GM12878 (cell line): ENCODE measurements around the gene POU6F2.

Experiments
- CBX3 ChIP-seq: fragments of 200-600 bp; sonication (generic); IDR thresholded peaks from 2 replicates; pipeline ENCODE4 v1.6.1; 2016; ENCODE audit warnings: low read depth, borderline replicate concordance
- ESRRA ChIP-seq: IDR thresholded peaks from 2 replicates; pipeline ENCODE4 v1.6.1; 2012; ENCODE audit warnings: mild to moderate bottlenecking, low read length, improper control_type of control experiment
- EZH2 ChIP-seq: IDR thresholded peaks from 2 replicates; pipeline ENCODE4 v1.6.1; 2012; ENCODE audit warnings: low read depth, mild to moderate bottlenecking, control low read depth, inconsistent platforms, low read length, borderline replicate concordance; ENCODE audit not compliant: control insufficient read depth
- POLR2A ChIP-seq: IDR thresholded peaks from 2 replicates; pipeline ENCODE4 v1.6.1; 2011; ENCODE audit warnings: low read depth, mild to moderate bottlenecking, low read length
- ZBTB33 ChIP-seq: fragments of 450-650 bp; IDR thresholded peaks from 2 replicates; pipeline ENCODE4 v1.6.1; 2017; ENCODE audit warnings: mild to moderate bottlenecking

- TF ChIP-seq POLR2A (no peak), ZBTB33 (no peak), CBX3 (no peak), EZH2 (no peak), ESRRA (no peak)
Observed at GRCh38 chr7:39463252-39463651, 485.5 kb downstream of the POU6F2 start.
